ENCODE measurements around the gene C10orf143. TPM values are rescaled to one million over a fixed set of nuclear protein-coding genes. Genes with fewer than 3 reads are reported as not detected.
"Not testable (repeated sequence)": the region's sequence is repeated elsewhere in the genome, so short reads cannot be mapped to it uniquely, and the experiment has no call there.

C10orf143 gene
- total RNA-seq, 1 experiment from 2014 or later = 1.6 TPM

GRCh38 chr10:130025326-130025725 is 85.3 kb downstream of the C10orf143 start (continued):
- TF ChIP-seq GABPB1 (CRISPR knock-in tag; IDR thresholded peaks at IDR 0.05) = no peak
- TF ChIP-seq ATF6 (CRISPR knock-in tag; IDR thresholded peaks at IDR 0.05) = no peak
- TF ChIP-seq CTCF (IDR thresholded peaks at IDR 0.05) = no peak
- no peak for TF ChIP-seq FOXP1 (CRISPR knock-in tag; IDR thresholded peaks at IDR 0.05; ENCODE audit: borderline replicate concordance)
- TF ChIP-seq CREB1 (CRISPR knock-in tag; IDR thresholded peaks at IDR 0.05) = no peak
- no peak for TF ChIP-seq ZBTB21 (CRISPR knock-in tag; IDR thresholded peaks at IDR 0.05; ENCODE audit: borderline replicate concordance)
- TF ChIP-seq CDX4 (CRISPR knock-in tag; IDR thresholded peaks at IDR 0.05; ENCODE audit: borderline replicate concordance) = no peak
- no peak for TF ChIP-seq E2F1 (CRISPR knock-in tag; IDR thresholded peaks at IDR 0.05)
- no peak for TF ChIP-seq FOXK1 (CRISPR knock-in tag; IDR thresholded peaks at IDR 0.05)
- no peak for TF ChIP-seq ATF2 (CRISPR knock-in tag; IDR thresholded peaks at IDR 0.05; ENCODE audit: borderline replicate concordance, low read depth)

GRCh38 chr10:130024779-130025325 is 85.8 kb downstream of the C10orf143 start:
- no peak overlapping the region for H3K4me3 Mint-ChIP-seq
- no peaks in the 10 kb centered on the region for H3K4me1 Mint-ChIP-seq
- H3K36me3 Mint-ChIP-seq = no peaks in the 10 kb centered on the region
- 0 out of 2 replicates have a peak, but pooled peaks cover 3% of the 10 kb centered on the region for H3K27me3 Mint-ChIP-seq (ENCODE audit: low read depth)
- TF ChIP-seq ZNF396 (CRISPR knock-in tag; IDR thresholded peaks at IDR 0.05; ENCODE audit: borderline replicate concordance) (no peak), ZBTB21 (CRISPR knock-in tag; IDR thresholded peaks at IDR 0.05; ENCODE audit: borderline replicate concordance) (no peak), MXD4 (CRISPR knock-in tag; IDR thresholded peaks at IDR 0.05; ENCODE audit: borderline replicate concordance) (no peak), ERG (CRISPR knock-in tag; IDR thresholded peaks at IDR 0.05) (no peak), NFATC4 (CRISPR knock-in tag; IDR thresholded peaks at IDR 0.05) (no peak), CREM (CRISPR knock-in tag; IDR thresholded peaks at IDR 0.05) (no peak), ZNF512 (CRISPR knock-in tag; IDR thresholded peaks at IDR 0.05; ENCODE audit: borderline replicate concordance) (no peak)
- ATAC-seq = no peak
- peaks cover 5% of the 10 kb centered on the region for H3K9me3 Mint-ChIP-seq
- DNase-seq (ENCODE audit: low spot score) = no peak
- H3K27ac Mint-ChIP-seq = no peak overlapping the region
- ChIA-PET CTCF (no interaction called here), POLR2A (no interaction called here)

GRCh38 chr10:130024326-130024725 is 86.3 kb downstream of the C10orf143 start:
- H3K27ac Mint-ChIP-seq; DNase-seq (ENCODE audit: low spot score); H3K27me3 Mint-ChIP-seq (ENCODE audit: low read depth); POLR2A ChIA-PET; CTCF ChIA-PET; ATAC-seq; H3K4me1 Mint-ChIP-seq; H3K9me3 Mint-ChIP-seq; H3K4me3 Mint-ChIP-seq; H3K36me3 Mint-ChIP-seq: not testable (repeated sequence)

Measured in WTC11 (cell line).